ENCODE measurements around the gene TCF7L2.

Gene TCF7L2

GRCh38 chr10:113207924-113208323 is 257.9 kb downstream of the TCF7L2 start:
- DNase-seq, result no peak

- no peak for DNase-seq
Observed at GRCh38 chr10:113213035-113213434, 263.0 kb downstream of the TCF7L2 start.

- no peak for DNase-seq
Observed at GRCh38 chr10:113214331-113214730, 264.3 kb downstream of the TCF7L2 start.

- DNase-seq, result no peak
Observed at GRCh38 chr10:113216102-113216501, 266.1 kb downstream of the TCF7L2 start.

Data from SHP77 treated with DMSO at 0.1 percent for 48 hours (cell line).